Measurements from ENCODE around the gene CAMTA1.

Gene CAMTA1

DNA sequence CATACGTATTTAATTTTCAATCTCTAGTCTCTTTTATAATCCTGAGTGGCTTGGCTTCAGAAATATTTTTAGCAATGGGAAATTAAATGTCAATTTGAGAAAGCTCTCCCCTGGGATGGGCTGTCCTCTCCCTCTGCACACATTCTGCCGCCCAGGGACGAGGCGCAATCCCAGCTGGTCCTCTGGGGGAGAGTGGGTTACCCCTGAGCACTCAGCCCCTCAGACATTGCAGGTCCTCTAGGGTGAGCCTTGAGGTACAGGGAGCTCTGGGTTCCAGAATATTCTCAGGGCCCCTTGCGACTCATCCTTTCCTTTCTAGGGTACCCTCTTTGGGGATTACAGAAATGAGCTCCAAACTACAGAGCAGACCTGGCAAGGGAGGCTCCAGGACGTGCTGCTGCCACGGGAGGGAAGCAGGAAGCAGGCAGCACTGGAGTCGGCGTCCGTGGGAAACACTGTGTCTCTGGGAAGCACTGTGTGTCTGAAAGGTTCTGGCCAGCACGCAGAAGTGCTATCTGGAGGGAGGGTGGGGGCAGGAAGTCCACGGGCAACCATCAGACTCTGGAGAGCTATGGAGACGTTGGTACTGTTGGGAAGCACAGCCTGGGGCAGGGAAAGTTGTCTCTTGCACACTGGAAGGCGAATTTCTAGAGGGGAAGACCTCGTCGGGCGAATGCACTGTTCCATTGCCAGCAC lies 642.5 kb downstream of the CAMTA1 start:
- DNase-seq, result no peak

DNA sequence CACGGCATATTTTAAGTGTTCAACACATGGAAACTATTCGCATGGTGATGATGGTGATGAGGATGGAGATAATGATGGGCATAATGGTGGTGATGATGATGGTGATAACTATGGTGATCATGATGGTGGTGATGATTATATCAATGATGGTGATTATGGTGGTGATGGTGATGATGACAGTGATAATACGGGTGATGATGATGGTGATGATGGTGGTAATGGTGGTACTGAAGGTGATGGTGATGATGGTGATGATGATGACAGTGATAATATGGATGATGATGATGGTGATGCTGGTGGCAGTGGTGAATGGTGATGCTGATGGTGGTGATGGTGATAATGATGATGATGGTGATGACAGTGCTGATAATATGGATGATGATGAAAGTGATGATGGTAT lies 644.0 kb downstream of the CAMTA1 start:
- no peak for DNase-seq

DNA sequence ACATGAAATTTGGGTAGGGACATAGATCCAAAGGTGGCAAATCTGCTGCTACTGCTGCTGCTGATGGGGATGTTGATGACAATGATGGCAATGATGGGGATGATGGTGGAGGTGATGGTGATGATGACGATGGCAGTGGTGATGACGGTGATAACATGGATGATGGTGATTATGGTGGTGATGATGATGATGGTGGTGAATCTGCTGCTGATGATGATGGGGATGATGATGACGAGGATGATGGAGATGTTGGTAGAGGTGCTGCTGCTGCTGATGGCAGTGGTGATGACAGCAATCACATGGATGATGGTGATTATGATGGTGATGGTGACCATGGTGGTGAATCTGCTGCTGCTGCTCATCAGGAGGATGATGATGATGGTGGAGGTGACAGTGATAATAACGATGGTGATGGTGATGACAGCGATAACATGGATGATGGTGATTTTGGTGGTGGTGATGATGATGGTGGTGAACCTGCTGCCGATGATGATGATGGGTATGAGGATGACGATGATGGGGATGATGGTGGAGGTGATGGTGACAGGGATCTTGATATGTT lies 644.9 kb downstream of the CAMTA1 start:
- DNase-seq, result no peak

DNA sequence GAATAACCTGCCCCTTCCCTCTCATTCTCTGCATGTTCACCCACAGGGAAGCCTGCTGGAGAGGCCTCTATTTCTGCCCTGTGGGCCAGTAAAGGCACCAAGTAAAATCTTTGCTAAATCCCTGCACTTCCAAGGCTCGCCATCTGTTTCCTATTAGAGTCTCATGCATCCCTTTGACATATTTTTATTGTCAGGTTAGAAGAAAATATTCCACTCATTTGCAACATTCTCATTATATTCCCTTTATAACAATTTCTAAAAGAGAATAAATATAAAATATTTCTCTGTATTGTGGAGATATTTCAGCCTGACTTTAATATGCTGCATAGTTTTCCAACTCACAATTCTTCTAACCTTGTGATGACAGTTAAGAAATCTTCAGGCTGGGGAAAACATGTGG lies 645.4 kb downstream of the CAMTA1 start:
- DNase-seq, result no peak

DNA sequence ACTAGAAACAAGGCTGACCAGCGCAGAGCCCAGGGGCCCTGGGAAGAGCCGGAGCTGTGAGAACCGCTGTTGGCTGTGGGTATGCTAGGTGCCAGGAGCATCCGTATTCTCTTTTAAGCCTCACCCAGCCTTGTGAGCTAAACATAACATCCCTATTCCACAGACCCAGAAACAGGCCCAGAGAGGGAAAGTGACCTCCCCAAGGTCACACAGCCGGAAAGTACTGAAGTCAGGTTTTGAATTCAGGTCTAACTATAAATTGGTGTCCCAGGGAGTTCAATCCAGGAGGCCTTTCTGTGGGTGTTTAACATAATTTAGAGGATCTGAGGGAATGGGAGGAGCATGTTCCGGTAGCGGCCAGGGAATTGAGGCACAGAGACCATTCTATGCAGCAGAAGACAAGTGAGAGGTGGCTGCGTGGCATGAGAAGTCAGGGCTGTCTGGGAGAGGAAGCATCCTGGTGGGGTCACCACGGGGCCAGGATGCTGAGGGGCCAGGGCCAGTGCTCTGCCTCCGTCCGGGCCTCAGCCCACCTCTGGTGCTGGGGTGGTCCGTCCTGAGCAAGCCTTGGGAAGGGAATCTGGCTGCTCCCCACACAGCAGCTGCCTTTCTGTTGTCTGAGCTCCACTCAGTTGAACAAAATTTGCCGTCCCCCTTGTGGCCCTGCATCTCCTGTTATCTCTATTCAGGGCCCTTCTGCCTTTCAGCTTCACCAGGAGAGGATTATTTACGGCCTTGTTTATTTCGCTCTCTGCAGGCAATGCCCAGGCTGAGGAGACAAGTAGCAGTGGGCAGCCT lies 647.0 kb downstream of the CAMTA1 start:
- no peak for DNase-seq

DNA sequence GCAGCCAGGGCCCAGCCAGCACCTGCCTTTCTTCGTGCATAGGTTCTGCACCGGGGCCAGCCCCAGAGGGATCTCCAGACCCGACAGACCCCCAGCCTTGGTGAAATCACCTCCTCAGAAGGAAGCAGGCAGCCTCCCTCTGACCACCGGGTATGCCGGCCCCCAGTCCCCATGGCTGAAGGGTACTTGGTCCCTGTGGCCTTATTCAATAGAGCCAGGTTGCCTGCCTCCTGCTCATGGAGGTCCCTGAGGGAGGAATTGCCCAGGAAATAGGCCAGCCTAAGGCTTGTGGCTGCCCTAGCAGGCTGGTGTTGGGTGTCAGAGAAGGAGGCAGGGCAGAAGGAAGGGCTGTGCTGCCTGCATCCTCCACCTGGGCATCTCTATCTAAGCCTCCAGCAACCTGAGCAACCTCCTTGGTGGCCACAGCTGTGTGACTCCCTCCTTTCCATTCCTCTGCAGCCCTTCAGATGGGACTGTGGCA lies 647.7 kb downstream of the CAMTA1 start:
- DNase-seq, result no peak

DNA sequence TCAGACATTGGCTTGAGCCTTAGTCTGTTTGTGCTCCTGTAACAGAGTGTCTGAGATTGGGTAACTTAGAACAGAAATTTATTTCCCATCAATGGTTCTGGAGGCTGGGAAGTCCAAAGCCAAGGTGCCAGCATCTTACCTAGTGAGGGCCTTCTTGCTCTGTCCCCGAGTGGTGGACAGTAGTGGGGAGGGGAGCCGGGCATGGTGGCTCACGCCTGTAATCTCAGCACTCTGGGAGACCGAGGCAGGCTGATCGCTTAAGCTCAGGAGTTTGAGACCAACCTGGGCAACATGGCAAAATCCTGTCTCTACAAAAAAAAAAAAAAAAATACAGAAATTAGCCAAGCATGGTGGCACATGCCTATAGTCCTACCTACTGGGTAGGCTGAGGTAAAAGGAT lies 649.3 kb downstream of the CAMTA1 start:
- DNase-seq, result no peak

DNA sequence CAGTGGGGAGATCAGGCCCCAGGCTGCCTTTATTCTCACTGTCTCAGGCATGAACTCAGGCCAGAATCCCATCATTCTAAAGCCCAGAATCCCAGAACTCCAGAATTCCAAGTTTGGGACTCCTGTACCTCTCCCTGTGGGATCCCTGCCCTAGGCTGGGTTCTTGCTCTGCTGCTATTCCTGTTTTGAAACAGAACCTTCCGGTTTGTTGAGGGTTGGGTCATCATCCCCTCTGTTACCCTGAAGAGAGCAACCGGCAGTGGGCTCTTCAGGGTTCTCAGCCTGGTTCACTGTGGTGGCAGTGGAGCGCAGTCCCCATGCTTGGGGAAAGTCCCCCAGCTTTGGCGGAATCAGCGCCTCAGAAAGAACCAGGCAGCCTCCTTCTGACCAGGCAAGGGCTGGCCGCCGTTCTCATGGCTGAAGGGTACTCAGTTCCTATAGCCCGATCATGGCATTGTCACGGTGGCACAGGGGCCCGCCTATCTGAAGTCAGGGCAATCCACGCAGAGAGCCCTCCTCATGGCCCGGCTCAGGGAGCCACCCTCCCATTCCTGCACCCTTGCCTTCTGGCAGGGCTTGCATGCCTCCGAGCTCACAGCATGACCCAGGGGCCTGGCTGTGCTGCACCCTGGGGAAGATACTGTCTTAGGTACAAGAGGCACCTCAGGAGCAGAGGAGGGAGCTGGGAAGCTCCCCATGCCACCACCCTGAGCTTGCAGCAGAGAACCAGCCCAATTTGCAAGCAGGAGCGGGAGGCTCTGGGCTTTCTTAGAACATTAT lies 650.2 kb downstream of the CAMTA1 start:
- DNase-seq, result no peak

DNA sequence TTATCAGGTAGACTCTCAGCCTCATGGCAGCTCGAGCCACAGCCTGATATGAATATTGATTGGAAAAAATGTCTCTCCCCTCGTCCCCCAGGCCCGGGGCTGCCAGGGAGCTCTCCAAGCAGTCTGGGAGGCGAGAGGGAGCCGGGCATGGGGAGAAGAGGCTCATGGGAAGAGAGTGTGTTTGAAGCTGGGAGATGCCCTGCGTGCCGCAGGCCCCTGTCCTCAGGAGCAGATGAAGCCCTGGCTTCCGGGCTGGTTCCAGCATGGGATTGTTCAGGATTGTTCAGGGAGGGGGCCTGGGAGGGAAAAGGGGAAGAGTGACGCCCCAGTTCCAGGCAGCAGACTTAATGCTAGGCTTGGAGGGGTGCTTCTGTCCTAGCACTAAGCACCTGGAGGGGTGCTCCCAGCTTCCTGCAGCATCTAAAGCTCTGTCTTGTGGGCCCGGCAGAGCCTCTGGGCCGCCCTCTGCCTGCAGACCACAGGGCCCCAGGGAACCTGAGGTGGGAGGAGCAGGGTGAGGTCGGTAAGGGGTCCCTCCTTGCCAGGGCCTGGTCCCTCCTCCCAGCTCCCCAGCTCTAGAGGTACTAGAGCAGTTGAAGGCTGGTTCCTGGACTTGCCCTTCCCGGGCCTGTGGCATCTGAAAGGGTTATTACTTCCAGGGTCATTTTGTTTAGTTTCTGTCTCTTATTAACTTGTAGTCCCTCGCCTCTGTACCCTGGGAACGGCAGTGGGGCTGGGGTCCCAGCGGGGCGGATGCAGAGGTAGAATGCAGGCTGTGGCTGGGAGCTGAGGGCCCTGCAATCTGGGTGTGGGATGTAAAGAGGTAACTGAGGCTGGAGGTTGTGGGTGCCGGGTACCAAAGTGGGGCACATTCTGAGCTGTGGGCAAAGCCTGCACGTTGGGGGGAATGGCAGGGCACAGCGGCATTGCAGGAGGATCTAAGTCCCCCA lies 651.1 kb downstream of the CAMTA1 start:
- no peak for DNase-seq

DNA sequence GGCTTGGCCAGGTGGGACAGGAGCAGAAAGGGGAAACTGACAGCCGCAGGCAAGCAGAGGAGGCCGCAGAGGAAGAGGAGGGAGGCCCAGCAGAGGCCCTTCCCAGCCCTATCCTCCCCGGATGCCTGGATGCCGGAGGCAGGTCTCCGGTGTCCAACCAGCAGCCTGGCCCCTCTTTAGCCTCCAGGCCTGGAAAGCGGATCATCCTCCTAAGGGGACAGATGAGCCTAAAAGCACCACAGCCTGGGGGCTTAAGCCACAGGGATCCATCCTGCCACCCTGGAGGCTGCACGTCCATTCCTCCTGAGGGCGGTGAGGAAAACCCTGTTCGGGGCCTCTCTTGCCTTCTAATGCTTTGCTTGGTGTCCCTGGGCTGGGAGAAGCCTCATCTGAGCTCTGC lies 651.8 kb downstream of the CAMTA1 start:
- no peak for DNase-seq

DNA sequence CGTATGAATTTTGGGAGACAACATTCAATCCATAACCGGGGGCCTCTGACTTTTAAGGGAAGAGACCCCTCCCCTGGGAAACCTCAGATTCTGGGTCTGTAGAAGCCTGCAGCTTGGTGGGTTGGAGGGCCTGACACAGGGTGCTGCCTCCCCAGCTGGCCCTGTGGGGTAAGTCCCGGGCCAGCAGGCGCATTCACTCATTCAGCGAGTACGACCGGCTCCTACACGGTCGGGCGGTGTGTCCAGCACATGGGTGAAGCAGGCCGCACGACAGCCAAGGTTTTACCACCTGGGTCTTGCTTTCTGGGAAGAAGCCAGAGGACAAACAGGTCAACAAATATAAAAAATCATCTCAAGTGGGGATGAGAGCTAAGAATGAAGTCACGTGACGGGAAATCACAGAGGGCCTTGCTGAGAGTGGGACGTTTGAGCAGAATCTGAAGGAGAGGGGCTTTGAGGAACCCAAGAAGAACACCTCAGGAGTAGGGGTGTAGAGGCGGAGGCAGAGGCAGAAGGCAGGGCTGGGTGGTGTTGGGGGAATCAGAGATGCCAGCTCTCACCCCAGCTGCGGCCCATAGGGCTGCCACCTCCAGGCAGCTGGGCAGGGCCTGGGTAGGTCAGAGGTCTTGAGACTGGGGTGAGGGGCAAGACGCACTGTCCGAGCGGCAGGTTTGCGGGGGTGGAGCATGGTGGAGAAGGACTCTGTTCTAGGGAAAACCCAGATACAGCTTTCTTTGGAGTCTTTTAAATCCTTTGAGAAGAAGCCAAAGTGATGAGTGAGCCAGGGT lies 652.5 kb downstream of the CAMTA1 start:
- DNase-seq, result no peak

DNA sequence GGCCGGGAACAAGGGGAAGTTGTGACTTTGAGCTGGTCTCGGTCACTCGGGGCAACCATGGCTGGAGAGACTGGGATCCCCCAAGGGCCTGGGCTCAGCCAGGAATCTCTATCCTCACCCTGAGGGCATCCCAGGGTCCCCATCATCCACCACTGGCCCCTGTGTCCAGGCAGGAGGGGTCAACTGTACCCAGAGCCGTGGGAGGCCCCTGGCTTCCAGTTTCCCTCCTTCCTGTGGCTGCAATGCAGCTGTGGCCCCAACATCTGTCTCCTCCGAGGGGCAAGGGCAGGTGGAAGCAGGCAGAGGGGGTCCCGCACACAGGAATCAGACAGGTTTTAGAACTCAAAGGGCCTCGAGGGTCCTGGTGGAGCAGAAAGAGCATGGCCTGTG lies 653.1 kb downstream of the CAMTA1 start:
- DNase-seq, result no peak

DNA sequence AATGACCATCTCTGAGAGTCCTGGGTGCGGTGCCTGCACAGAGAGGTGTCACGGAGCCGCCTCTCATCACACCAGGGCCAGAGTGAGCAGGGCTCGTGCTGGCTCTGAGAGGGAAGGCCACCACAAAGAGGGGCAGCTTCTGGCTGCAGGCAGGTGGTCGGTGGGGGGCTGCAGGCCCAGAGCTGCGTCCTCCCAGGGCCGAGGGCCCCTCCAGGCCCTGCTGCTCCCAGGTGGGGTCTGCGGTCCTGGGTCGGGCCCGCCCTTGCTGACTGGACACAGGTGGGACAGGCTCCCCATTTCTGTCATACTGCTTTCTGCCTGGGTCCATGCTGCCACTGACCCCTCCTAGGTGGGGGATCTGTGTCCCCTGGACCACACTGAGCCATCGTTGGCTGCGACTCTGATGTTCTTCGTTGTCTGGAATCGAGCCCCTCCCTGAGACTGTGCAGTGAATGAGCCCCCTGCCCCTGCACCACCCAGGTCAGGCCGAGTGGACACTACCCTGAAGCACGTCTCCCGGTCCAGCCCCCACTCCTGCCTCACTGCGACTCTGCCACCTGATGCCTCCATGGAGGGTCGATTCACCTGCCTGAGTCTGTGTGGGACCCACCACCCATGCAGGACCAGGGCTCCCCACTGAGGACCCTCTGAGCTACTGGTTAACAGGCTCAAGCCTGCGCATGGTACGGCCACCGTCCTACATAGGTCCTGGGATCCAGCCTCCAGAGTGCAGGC lies 653.8 kb downstream of the CAMTA1 start:
- DNase-seq, result no peak

DNA sequence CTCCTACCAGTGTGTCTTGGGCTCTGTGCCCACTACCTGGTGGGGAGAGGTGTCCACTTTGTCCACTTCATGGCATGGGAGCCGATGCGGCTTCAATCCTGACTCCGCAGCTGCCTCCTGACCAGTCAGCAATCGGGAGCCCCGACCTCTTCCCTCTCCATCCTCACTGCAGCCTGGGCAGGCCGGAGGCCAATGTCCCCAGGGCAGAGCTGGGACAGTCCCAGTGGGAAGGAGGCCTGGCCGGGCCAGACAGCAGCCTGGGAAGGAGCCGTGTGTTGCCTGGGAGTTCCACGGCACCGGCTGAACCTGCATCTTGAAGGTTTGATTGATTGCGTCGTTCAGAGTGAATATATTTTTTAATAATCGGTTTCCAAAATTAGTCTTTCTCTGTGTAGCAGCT lies 654.9 kb downstream of the CAMTA1 start:
- DNase-seq, result no peak

DNA sequence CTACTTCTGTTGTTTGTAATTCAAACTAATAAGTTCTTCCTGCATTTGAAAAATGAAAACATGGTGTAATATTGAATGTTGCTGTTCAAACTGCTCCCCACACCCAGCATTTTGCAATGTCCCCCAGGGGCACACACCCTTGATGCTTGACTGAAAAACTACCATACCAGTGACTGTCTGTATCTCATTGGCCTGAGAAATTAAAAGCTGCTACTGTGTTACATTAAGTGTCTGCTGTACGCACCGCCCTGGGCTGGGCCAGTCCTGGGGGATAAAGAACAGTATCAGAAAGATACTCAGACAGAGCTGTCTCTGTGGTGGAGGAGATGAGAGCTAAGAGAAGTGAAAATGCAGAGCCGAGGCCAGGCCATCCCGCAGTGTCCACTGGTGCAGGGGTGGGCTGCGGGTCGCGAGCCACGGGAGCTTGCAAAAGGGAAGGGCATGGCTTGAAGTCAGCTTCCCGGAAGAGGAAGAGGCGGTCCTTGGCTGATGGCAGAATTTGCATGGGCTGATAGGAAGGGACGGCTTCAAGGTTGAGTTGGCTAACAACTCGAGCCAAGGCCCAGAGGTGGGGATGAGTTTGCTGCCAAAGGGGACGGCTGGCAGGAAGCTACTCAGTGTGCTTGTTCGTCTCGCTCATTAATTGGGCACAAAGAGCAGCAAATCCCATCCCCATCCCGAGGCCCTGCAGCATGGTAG lies 656.0 kb downstream of the CAMTA1 start:
- DNase-seq, result no peak

DNA sequence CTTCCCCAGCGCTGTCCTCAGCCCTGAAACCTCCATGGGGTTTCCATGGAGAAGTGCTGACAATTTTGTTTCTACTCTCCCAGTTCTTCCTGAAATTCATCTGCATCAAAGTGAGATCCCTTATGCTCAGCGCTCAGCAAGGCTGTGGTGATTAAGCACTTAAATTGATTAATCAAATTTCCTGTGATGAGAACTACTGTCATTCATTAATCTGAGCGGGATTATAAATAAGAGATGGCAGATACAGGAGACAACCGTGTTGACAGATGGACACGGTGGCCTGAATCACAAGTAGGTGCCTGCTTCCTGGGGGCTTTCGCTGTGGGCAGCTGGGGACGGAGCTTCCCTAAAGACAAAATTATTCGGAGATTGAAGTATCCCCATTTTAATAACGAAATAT lies 656.8 kb downstream of the CAMTA1 start:
- no peak for DNase-seq

DNA sequence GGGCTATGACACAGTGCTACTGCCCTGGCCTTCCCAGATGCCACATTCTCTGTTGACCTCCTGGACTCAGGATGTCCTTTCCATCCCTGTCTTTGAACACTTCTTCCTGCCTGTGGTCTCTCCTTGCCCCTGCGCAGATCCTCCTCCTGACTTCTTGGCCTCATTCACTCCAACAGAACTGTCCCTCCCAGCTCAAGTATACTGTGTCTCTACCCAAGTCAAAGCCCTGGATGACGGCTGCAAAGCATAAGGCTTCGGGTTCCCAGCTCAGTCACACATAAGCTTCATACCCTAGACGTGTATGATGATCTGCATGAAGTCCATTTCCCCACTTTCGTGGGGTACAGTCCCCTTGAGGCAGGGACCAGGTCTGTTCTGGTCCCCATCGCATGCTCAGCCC lies 657.7 kb downstream of the CAMTA1 start:
- no peak for DNase-seq

DNA sequence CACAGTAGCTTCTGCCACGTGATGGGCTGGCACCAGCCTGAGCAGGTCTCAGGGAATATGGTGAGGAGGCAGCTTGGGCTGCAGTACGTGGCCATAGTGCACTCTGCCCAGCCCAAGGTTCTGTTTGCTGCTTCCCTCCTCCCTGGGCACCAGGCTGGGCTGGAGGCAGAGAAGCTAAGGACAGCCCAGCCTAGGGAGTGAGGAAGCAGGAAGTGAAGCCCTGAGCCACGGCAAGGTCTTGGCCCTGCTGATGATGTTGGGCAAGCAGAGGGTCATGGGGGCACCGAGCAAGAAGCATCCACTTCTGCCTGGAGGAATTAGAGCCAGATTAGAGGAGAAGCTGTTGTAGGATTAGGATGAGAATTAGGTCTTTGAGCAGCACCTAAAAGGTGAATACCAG lies 659.1 kb downstream of the CAMTA1 start:
- DNase-seq, result no peak

DNA sequence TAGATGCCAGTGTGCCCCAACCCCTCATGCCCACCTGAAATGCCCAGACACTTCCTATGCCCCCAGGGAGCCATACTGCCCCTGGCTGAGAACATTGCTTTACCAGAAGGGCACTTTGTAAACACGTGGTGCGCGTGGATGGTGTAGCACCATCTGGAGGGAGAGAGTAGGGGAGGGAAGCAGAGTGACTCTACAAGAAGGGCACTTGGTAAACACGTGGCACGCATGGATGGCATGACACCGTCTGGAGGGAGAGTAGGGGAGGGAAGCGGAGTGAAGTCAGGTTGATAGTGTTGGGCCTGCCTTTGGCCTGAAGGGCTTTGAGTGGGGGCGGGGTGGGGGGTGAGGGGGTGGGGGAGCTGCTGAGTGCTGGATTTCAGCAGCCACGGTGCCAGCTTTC lies 661.8 kb downstream of the CAMTA1 start:
- DNase-seq, result no peak

DNA sequence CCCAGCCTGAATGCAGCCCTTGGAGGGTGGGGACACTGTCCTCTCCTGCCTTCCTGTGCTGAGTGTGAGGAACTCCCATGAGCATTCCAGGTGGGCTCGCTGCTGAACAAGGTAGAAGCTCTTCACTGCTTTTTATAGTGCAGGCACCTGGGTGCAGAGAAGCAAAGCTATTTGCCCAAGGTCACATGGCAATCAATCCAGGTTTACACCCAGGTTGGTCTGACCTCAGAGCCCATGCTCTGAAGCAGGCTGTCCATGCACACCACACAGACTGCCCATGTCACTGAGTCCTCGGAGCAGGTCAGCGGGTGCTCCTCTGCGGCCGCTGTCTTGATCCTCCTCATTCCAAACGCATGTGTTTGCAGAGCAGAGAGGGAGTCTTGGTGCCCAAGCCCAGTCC lies 662.5 kb downstream of the CAMTA1 start:
- no peak for DNase-seq

Data from bone marrow (tissue), 2 donors.